Measurements from ENCODE around the gene NOTO.

Gene NOTO

GRCh38 chr2:73203055-73203681 lies 794 bp downstream of the NOTO start:
- DNase-seq: peak; percentile 26 to 49 (median 41)

GRCh38 chr2:73205611-73206010 lies 3.2 kb downstream of the NOTO start:
- no peak for DNase-seq

GRCh38 chr2:73208258-73208657 lies 5.9 kb downstream of the NOTO start:
- no peak for DNase-seq

GRCh38 chr2:73210019-73210418 lies 7.6 kb downstream of the NOTO start:
- DNase-seq: no peak

GRCh38 chr2:73210696-73211095 lies 8.3 kb downstream of the NOTO start:
- DNase-seq: no peak

- no peak for DNase-seq
Measured at GRCh38 chr2:73212098-73212447, 9.7 kb downstream of the NOTO start.

- peak; percentile 27 to 80 (median 69) for DNase-seq
Measured at GRCh38 chr2:73212448-73213176, 10.2 kb downstream of the NOTO start.

- peak; percentile 72 to 95 (median 95) for DNase-seq
Measured at GRCh38 chr2:73214120-73215035, 12.0 kb downstream of the NOTO start, which contains the start of gene SMYD5. SMYD5 (plus strand) TSS chr2:73214245; CDS start chr2:73214267, 22 bp downstream.

GRCh38 chr2:73215254-73215653 lies 12.9 kb downstream of the NOTO start:
- peak in 1 of 3 experiments; percentile 18 for DNase-seq

GRCh38 chr2:73217160-73217559 lies 14.8 kb downstream of the NOTO start:
- no peak for DNase-seq

GRCh38 chr2:73217826-73218225 lies 15.5 kb downstream of the NOTO start:
- no peak for DNase-seq

GRCh38 chr2:73218298-73218697 lies 15.9 kb downstream of the NOTO start:
- DNase-seq: no peak

GRCh38 chr2:73223821-73224220 lies 21.4 kb downstream of the NOTO start:
- no peak for DNase-seq

- DNase-seq: no peak
Measured at GRCh38 chr2:73225513-73226360, 23.4 kb downstream of the NOTO start.

- no peak for DNase-seq
Measured at GRCh38 chr2:73227086-73227485, 24.7 kb downstream of the NOTO start.

GRCh38 chr2:73228631-73229030 lies 26.3 kb downstream of the NOTO start:
- no peak for DNase-seq

- peak in 1 of 3 experiments; percentile 69 for DNase-seq
Measured at GRCh38 chr2:73232403-73233153, 30.2 kb downstream of the NOTO start.

- peak; percentile 95 to 100 (median 99) for DNase-seq
Measured at GRCh38 chr2:73233154-73233931, 31.0 kb downstream of the NOTO start, which contains the start of gene PRADC1. PRADC1 (minus strand) TSS chr2:73233239; CDS start chr2:73233160, 79 bp downstream.

- peak; percentile 84 to 97 (median 94) for DNase-seq
Measured at GRCh38 chr2:73233932-73234832, 31.8 kb downstream of the NOTO start, which contains the start of gene CCT7. CCT7 (plus strand) TSS chr2:73234308; CDS start chr2:73234379, 71 bp downstream.

All from NCI-H1417 (cell line).